HG02642 (cell line): ENCODE data around the gene CYBC1.
"Not testable (repeated sequence)": the region's sequence is repeated elsewhere in the genome, so short reads cannot be mapped to it uniquely, and the experiment has no call there.

Source experiments
- ATAC-seq: cut with Tn5 transposase; IDR thresholded peaks from one replicate; pipeline ENCODE4 v1.9.1; 2021; ENCODE audit warnings: mild to moderate bottlenecking; ENCODE audit not compliant: unreplicated experiment, poor library complexity

Gene CYBC1

GRCh38 chr17:82412535-82413520, 37.7 kb downstream of the CYBC1 start:
- ATAC-seq = no peak

GRCh38 chr17:82412081-82412480, 38.5 kb downstream of the CYBC1 start:
- not testable (repeated sequence) for ATAC-seq

- ATAC-seq = no peak
These were observed 39.0 kb downstream of the CYBC1 start for GRCh38 chr17:82411396-82412053.

GRCh38 chr17:82410014-82410716, 40.4 kb downstream of the CYBC1 start:
- ATAC-seq = no peak

GRCh38 chr17:82408938-82409318, 41.6 kb downstream of the CYBC1 start:
- no peak for ATAC-seq

- no peak for ATAC-seq
These were observed 42.1 kb downstream of the CYBC1 start for GRCh38 chr17:82408288-82408937.

GRCh38 chr17:82407255-82407654, 43.3 kb downstream of the CYBC1 start:
- no peak for ATAC-seq

GRCh38 chr17:82406131-82406671, 44.4 kb downstream of the CYBC1 start:
- no peak for ATAC-seq

- no peak for ATAC-seq
These were observed 45.5 kb downstream of the CYBC1 start for GRCh38 chr17:82405051-82405450.

- ATAC-seq = no peak
These were observed 46.6 kb downstream of the CYBC1 start for GRCh38 chr17:82403662-82404660.

GRCh38 chr17:82402865-82403264, 47.7 kb downstream of the CYBC1 start:
- peak; percentile 65 for ATAC-seq

GRCh38 chr17:82400830-82401229, 49.7 kb downstream of the CYBC1 start:
- no peak for ATAC-seq

- ATAC-seq = no peak
These were observed 50.3 kb downstream of the CYBC1 start for GRCh38 chr17:82400206-82400605.

GRCh38 chr17:82399601-82400101, 50.9 kb downstream of the CYBC1 start:
- no peak for ATAC-seq

- no peak for ATAC-seq
These were observed 51.5 kb downstream of the CYBC1 start for GRCh38 chr17:82399041-82399441.

GRCh38 chr17:82397449-82398335, 52.9 kb downstream of the CYBC1 start:
- no peak for ATAC-seq

GRCh38 chr17:82396601-82397435, 53.7 kb downstream of the CYBC1 start:
- ATAC-seq = no peak
